DND-41 (cell line): Measurements from ENCODE around the gene STAT4.
A peak's percentile ranks its signal among the peaks of the same experiment; 100 is the strongest.

Experiments
- ATAC-seq: fragments of 200-7000 bp; cut with Tn5 transposase; 3 replicates; pipeline ENCODE4 v1.9.1; 2021; ENCODE audit warnings: low read depth; ENCODE audit not compliant: insufficient read depth
- DNase-seq: peaks from one replicate; pipeline ENCODE4 v3.0.0-alpha.2; 2020
- H2AFZ ChIP-seq: 2 replicates; pipeline ENCODE4 v1.6.0; 2012; ENCODE audit warnings: low read depth, low read length
- H3K27ac ChIP-seq: 2 replicates; pipeline ENCODE4 v1.5.1; 2012; ENCODE audit warnings: low read length, inconsistent platforms
- H3K27me3 ChIP-seq: fragments of 200-600 bp; sonication (generic); 2 replicates; pipeline ENCODE4 v1.6.0; 2012; ENCODE audit warnings: low read length, mild to moderate bottlenecking, inconsistent platforms; ENCODE audit not compliant: insufficient read depth, poor library complexity
- H3K36me3 ChIP-seq: 2 replicates; pipeline ENCODE4 v1.5.1; 2012; ENCODE audit warnings: low read length, inconsistent platforms; ENCODE audit not compliant: insufficient read depth
- H3K4me1 ChIP-seq: 2 replicates; pipeline ENCODE4 v1.5.1; 2012; ENCODE audit warnings: mild to moderate bottlenecking, low read length; ENCODE audit not compliant: insufficient read depth
- H3K4me2 ChIP-seq: 2 replicates; pipeline ENCODE4 v1.6.0; 2012; ENCODE audit warnings: mild to moderate bottlenecking, moderate library complexity, low read length, inconsistent platforms; ENCODE audit not compliant: insufficient read depth
- H3K4me3 ChIP-seq, 2 experiments: fragments of 200-600 bp in 1 of 2; shearing (Covaris generic) in 1 of 2; 2 replicates each; pipeline ENCODE4 v1.5.1; 2012 to 2016; ENCODE audit warnings: inconsistent platforms in 2 of 2, low read length in 2 of 2, mild to moderate bottlenecking in 2 of 2, low read depth in 1 of 2, moderate library complexity in 1 of 2
- H3K79me2 ChIP-seq: 2 replicates; pipeline ENCODE4 v1.6.0; 2012; ENCODE audit warnings: low read length, inconsistent platforms; ENCODE audit not compliant: insufficient read depth
- H3K9ac ChIP-seq: 2 replicates; pipeline ENCODE4 v1.6.0; 2012; ENCODE audit warnings: low read depth, mild to moderate bottlenecking, inconsistent platforms, low read length, moderate library complexity
- H3K9me3 ChIP-seq: 2 replicates; pipeline ENCODE4 v1.5.1; 2012; ENCODE audit warnings: low read length, moderate library complexity, mild to moderate bottlenecking, inconsistent platforms; ENCODE audit not compliant: insufficient read depth, severe bottlenecking
- H4K20me1 ChIP-seq: 2 replicates; pipeline ENCODE4 v1.6.0; 2012; ENCODE audit warnings: low read length; ENCODE audit not compliant: insufficient read depth
- CTCF ChIP-seq: IDR thresholded peaks from 2 replicates; pipeline ENCODE4 v1.5.1; 2012; ENCODE audit warnings: borderline replicate concordance, low read length, moderate library complexity, mild to moderate bottlenecking; ENCODE audit not compliant: poor library complexity, severe bottlenecking; ENCODE audit errors: extremely low read depth
- EZH2 ChIP-seq: IDR thresholded peaks from 3 replicates; pipeline ENCODE4 v1.6.1; 2012; ENCODE audit warnings: borderline replicate concordance, low read depth, mild to moderate bottlenecking, moderate library complexity, low read length, inconsistent platforms; ENCODE audit not compliant: severe bottlenecking

STAT4 gene

GRCh38 chr2:191166111-191166755 lies 15.4 kb upstream of the STAT4 start:
- ATAC-seq: no peak
- Histone ChIP-seq H3K27me3 (no peaks in the 10 kb centered on the region), H3K9ac (no peak overlapping the region), H3K4me2 (no peak overlapping the region), H3K79me2 (no peaks in the 10 kb centered on the region), H4K20me1 (no peaks in the 10 kb centered on the region), H3K9me3 (no peaks in the 10 kb centered on the region), H3K36me3 (no peaks in the 10 kb centered on the region), H3K27ac (no peak overlapping the region), H2AFZ (no peak overlapping the region), H3K4me1 (peaks cover 6% of the 10 kb centered on the region), H3K4me3 (no peak overlapping the region)
- no peak for DNase-seq
- no peak for TF ChIP-seq CTCF
- no peak for TF ChIP-seq EZH2

GRCh38 chr2:191165176-191165643 lies 14.4 kb upstream of the STAT4 start:
- ATAC-seq (peak; percentile 94), DNase-seq (peak; percentile 41)
- Histone ChIP-seq H2AFZ (0 out of 2 replicates have a peak overlapping the region, but pooled peaks have one; percentile 45), H3K9ac (no peak overlapping the region), H3K27ac (no peak overlapping the region), H3K4me3 (no peak overlapping the region), H3K79me2 (no peaks in the 10 kb centered on the region), H3K4me2 (no peak overlapping the region), H3K27me3 (no peaks in the 10 kb centered on the region), H3K9me3 (no peaks in the 10 kb centered on the region), H3K36me3 (no peaks in the 10 kb centered on the region), H3K4me1 (peaks cover 6% of the 10 kb centered on the region; the same call in 1 of the 2 replicates), H4K20me1 (no peaks in the 10 kb centered on the region)
- TF ChIP-seq EZH2 (no peak), CTCF (peak; percentile 87)

GRCh38 chr2:191158747-191159146 lies 8.0 kb upstream of the STAT4 start:
- TF ChIP-seq CTCF (no peak), EZH2 (no peak)
- Histone ChIP-seq H3K27me3 (no peaks in the 10 kb centered on the region), H3K36me3 (no peaks in the 10 kb centered on the region), H3K4me2 (no peak overlapping the region), H2AFZ (no peak overlapping the region), H3K79me2 (no peaks in the 10 kb centered on the region), H3K27ac (no peak overlapping the region), H4K20me1 (no peaks in the 10 kb centered on the region), H3K4me1 (peaks cover 10% of the 10 kb centered on the region), H3K4me3 (no peak overlapping the region), H3K9me3 (no peaks in the 10 kb centered on the region), H3K9ac (no peak overlapping the region)
- DNase-seq (no peak), ATAC-seq (no peak)
